Astrocyte (in vitro differentiated cells and primary cell): Measurements from ENCODE around the gene BCL7C. TPM values are rescaled to one million over a fixed set of nuclear protein-coding genes. Genes with fewer than 3 reads are reported as not detected.

ENCODE experiments used
- DNase-seq: peaks from one replicate; pipeline ENCODE4 v3.0.0-alpha.2; 2010; ENCODE audit warnings: low read depth
- FAIRE-seq: peaks from 2 replicates; lab custom pipeline; 2011; peaks lifted over from hg19 to GRCh38; lab: Jason Lieb, UNC
- H2AFZ ChIP-seq: 2 replicates; pipeline ENCODE4 v1.6.0; 2012; ENCODE audit warnings: low read depth, low read length, inconsistent platforms
- H3K27ac ChIP-seq: 2 replicates; pipeline ENCODE4 v1.5.1; 2011; ENCODE audit warnings: low read depth, low read length, inconsistent platforms
- H3K27me3 ChIP-seq: 2 replicates; pipeline ENCODE4 v1.6.0; 2011; ENCODE audit warnings: low read length, inconsistent platforms; ENCODE audit not compliant: insufficient read depth
- H3K36me3 ChIP-seq: 2 replicates; pipeline ENCODE4 v1.5.1; 2011; ENCODE audit warnings: low read length, inconsistent platforms; ENCODE audit not compliant: insufficient read depth
- H3K4me1 ChIP-seq: 2 replicates; pipeline ENCODE4 v1.5.1; 2011; ENCODE audit warnings: low read length, inconsistent platforms; ENCODE audit not compliant: insufficient read depth
- H3K4me2 ChIP-seq: 2 replicates; pipeline ENCODE4 v1.6.0; 2012; ENCODE audit warnings: low read length, inconsistent platforms
- H3K4me3 ChIP-seq: 2 replicates; pipeline ENCODE4 v1.5.1; 2011; ENCODE audit warnings: low read depth, mild to moderate bottlenecking, low read length, inconsistent platforms; ENCODE audit not compliant: insufficient read depth
- H3K79me2 ChIP-seq: 2 replicates; pipeline ENCODE4 v1.6.0; 2012; ENCODE audit warnings: mild to moderate bottlenecking, low read length, inconsistent platforms; ENCODE audit not compliant: insufficient read depth
- H3K9ac ChIP-seq: 2 replicates; pipeline ENCODE4 v1.6.0; 2012; ENCODE audit warnings: mild to moderate bottlenecking, low read length, inconsistent platforms
- H3K9me3 ChIP-seq: 2 replicates; pipeline ENCODE4 v1.5.1; 2012; ENCODE audit warnings: low read depth, mild to moderate bottlenecking, low read length, inconsistent platforms; ENCODE audit not compliant: insufficient read depth
- H4K20me1 ChIP-seq: 2 replicates; pipeline ENCODE4 v1.6.0; 2012; ENCODE audit warnings: low read length, inconsistent platforms; ENCODE audit not compliant: insufficient read depth
- H3K27ac Mint-ChIP-seq: one replicate; pipeline ENCODE4 v1.8.0; 2021; ENCODE audit warnings: mild to moderate bottlenecking, mixed read lengths; ENCODE audit not compliant: unreplicated experiment
- H3K27me3 Mint-ChIP-seq: one replicate; pipeline ENCODE4 v1.8.0; 2021; ENCODE audit warnings: low read depth, mixed read lengths; ENCODE audit not compliant: unreplicated experiment
- H3K36me3 Mint-ChIP-seq: one replicate; pipeline ENCODE4 v1.8.0; 2021; ENCODE audit warnings: low read depth, mixed read lengths; ENCODE audit not compliant: unreplicated experiment
- H3K4me1 Mint-ChIP-seq: one replicate; pipeline ENCODE4 v1.8.0; 2021; ENCODE audit warnings: low read depth, mixed read lengths; ENCODE audit not compliant: unreplicated experiment
- H3K4me3 Mint-ChIP-seq: one replicate; pipeline ENCODE4 v1.8.0; 2021; ENCODE audit warnings: mild to moderate bottlenecking, moderate library complexity, mixed read lengths; ENCODE audit not compliant: unreplicated experiment
- H3K9me3 Mint-ChIP-seq: one replicate; pipeline ENCODE4 v1.8.0; 2021; ENCODE audit warnings: mild to moderate bottlenecking, mixed read lengths; ENCODE audit not compliant: unreplicated experiment
- EZH2 ChIP-seq: IDR thresholded peaks from 2 replicates; pipeline ENCODE4 v1.6.1; 2012; ENCODE audit warnings: mild to moderate bottlenecking, low read length, inconsistent platforms; ENCODE audit not compliant: insufficient read depth
- total RNA-seq: library from RNA; stranded (reverse); gene quantifications from 2 replicates; pipeline ENCODE4 v1.2.1, GENCODE V29; 2021
- TF ChIP-seq, protein P1 (sequence below): IDR thresholded peaks from 2 replicates; pipeline ENCODE4 v1.5.1; 2011; ENCODE audit warnings: low read depth, mild to moderate bottlenecking, inconsistent platforms, low read length, moderate library complexity; ENCODE audit not compliant: insufficient read depth

BCL7C gene
- total RNA-seq, 1 donor from 2014 or later = 40.7 TPM

DNA sequence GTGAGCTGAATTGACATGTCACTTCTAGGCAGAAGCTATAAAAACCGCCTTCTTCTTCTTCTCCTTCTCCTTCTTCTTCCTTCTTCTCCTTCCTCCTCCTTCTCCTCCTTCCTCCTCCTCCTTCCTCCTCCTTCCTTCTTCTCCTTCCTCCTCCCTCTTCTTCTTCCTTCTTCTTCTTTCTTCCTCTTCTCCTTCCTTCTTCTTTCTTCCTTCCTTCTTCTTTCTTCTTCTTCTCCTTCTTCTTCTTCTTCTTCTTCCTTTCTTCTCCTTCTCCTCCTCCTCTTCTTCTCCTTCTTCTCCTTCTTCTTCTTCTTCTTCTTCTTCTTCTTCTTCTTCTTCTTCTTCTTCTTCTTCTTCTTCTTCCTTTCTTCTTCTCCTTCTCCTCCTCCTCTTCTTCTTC, 24.7 kb upstream of the BCL7C start:
- Histone ChIP-seq H3K9me3 (no peaks in the 10 kb centered on the region), H3K79me2 (no peaks in the 10 kb centered on the region), H3K27ac (no peak overlapping the region), H2AFZ (no peak overlapping the region), H3K4me3 (no peak overlapping the region), H3K4me2 (no peak overlapping the region), H3K9ac (no peak overlapping the region), H3K4me1 (peaks cover 11% of the 10 kb centered on the region), H4K20me1 (no peaks in the 10 kb centered on the region), H3K36me3 (no peaks in the 10 kb centered on the region), H3K27me3 (no peaks in the 10 kb centered on the region)
- Mint-ChIP-seq H3K27ac (no peak overlapping the region), H3K27me3 (no peaks in the 10 kb centered on the region), H3K4me1 (no peaks in the 10 kb centered on the region), H3K36me3 (peaks cover 2% of the 10 kb centered on the region), H3K4me3 (no peak overlapping the region), H3K9me3 (no peaks in the 10 kb centered on the region)
- FAIRE-seq = no peak
- TF ChIP-seq, protein P1, sequence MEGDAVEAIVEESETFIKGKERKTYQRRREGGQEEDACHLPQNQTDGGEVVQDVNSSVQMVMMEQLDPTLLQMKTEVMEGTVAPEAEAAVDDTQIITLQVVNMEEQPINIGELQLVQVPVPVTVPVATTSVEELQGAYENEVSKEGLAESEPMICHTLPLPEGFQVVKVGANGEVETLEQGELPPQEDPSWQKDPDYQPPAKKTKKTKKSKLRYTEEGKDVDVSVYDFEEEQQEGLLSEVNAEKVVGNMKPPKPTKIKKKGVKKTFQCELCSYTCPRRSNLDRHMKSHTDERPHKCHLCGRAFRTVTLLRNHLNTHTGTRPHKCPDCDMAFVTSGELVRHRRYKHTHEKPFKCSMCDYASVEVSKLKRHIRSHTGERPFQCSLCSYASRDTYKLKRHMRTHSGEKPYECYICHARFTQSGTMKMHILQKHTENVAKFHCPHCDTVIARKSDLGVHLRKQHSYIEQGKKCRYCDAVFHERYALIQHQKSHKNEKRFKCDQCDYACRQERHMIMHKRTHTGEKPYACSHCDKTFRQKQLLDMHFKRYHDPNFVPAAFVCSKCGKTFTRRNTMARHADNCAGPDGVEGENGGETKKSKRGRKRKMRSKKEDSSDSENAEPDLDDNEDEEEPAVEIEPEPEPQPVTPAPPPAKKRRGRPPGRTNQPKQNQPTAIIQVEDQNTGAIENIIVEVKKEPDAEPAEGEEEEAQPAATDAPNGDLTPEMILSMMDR = no peak
- TF ChIP-seq EZH2 = no peak
- no peak for DNase-seq

DNA sequence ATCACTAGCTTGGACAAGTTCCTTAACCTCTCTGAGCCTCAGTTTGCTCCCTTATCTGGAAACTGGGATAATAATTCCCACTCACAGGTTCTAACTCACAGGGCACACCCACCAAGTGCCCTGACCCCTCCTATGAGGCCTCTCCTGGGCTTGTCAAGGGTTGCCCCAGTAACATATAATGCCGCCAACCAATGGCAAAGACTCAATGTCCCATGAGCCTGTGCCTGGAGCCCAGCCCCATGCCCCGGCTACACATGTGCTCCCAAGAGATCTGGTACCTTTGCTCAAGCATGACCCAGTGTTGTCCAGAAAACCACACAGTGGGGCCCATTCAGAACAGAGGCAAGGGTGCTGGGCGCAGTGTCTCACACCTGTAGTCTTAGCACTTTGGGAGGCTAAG, 21.0 kb upstream of the BCL7C start:
- FAIRE-seq = no peak

DNA sequence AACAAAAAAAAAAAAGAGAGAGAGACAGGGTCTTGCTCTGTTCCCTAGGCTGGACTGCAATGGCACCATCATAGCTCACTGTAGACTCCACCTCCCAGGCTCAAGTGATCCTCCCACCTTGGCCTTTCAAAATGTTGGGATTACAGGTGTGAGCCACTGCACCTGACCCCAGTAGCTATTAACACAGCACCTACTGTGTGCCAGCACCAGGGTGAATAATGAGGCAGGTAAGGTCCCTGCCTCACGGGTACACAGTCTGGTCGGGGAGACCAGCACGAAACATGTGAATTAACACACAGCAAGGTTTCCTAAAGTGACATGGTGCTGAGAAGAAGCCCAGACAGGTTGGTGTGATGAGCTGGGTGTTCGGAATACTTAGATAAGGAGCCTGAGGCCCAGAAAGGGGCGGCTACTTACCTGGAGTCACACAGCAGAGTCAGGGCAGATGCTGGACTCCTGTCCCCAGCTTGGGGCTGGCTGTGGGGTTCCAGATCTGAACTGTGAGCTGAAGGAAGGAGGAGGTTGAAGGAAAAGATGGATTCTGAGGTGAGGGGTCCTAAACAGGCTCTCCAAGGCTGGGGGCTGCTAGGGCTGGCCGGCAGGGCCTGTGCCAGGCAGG, 19.0 kb upstream of the BCL7C start:
- peak overlapping the region; percentile 62 for H3K27ac Mint-ChIP-seq
- Histone ChIP-seq H4K20me1 (no peaks in the 10 kb centered on the region), H3K4me2 (no peak overlapping the region), H3K4me1 (no peaks in the 10 kb centered on the region), H3K9ac (no peak overlapping the region), H3K79me2 (no peaks in the 10 kb centered on the region), H2AFZ (no peak overlapping the region), H3K9me3 (no peaks in the 10 kb centered on the region), H3K27ac (no peak overlapping the region), H3K27me3 (no peaks in the 10 kb centered on the region), H3K36me3 (no peaks in the 10 kb centered on the region), H3K4me3 (no peak overlapping the region)
- TF ChIP-seq EZH2 = no peak
- H3K4me1 Mint-ChIP-seq = no peaks in the 10 kb centered on the region
- H3K27me3 Mint-ChIP-seq = no peaks in the 10 kb centered on the region
- DNase-seq (no peak), FAIRE-seq (no peak)
- no peak overlapping the region for H3K4me3 Mint-ChIP-seq
- H3K9me3 Mint-ChIP-seq = no peaks in the 10 kb centered on the region
- H3K36me3 Mint-ChIP-seq = no peaks in the 10 kb centered on the region

More for the DNA sequence above, 21.0 kb upstream of the BCL7C start:
- Mint-ChIP-seq H3K9me3 (no peaks in the 10 kb centered on the region), H3K27me3 (no peaks in the 10 kb centered on the region), H3K4me3 (no peak overlapping the region), H3K36me3 (no peaks in the 10 kb centered on the region), H3K4me1 (no peaks in the 10 kb centered on the region), H3K27ac (no peak overlapping the region)
- Histone ChIP-seq H3K9ac (no peak overlapping the region), H3K4me1 (no peaks in the 10 kb centered on the region), H3K27ac (no peak overlapping the region), H4K20me1 (no peaks in the 10 kb centered on the region), H3K79me2 (no peaks in the 10 kb centered on the region), H2AFZ (no peak overlapping the region), H3K27me3 (no peaks in the 10 kb centered on the region), H3K4me3 (no peak overlapping the region), H3K9me3 (no peaks in the 10 kb centered on the region), H3K36me3 (no peaks in the 10 kb centered on the region), H3K4me2 (no peak overlapping the region)
- no peak for TF ChIP-seq EZH2
- TF ChIP-seq, protein P1 = no peak
- no peak for DNase-seq
